ENCODE data around the gene GRK1.

The GRK1 gene

DNA sequence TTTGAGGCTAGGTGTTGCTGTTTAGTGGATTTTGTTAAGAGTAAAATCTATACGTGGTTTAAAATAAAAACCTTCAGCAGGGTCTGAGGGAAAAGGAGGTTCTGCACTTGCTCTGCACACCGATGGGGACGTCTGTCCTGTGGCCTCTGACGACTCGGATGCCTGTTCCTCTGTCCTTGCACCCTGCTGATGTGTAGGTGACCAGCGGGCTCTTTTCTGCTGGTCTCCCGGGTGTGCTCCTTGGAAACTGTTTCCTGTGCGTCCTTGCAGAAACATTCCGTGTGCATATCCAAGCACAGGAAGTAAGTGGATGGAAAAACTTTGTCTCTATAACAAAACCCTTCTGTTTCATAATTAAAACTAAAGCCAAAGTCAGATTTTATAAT lies 12.9 kb upstream of the GRK1 start:
- no peak for DNase-seq (ENCODE audit: low read depth, low spot score)
- in situ Hi-C loops (cut with HindIII; ENCODE audit: low sequenced_read_pairs) = no loop called here
- TF ChIP-seq, protein P1, sequence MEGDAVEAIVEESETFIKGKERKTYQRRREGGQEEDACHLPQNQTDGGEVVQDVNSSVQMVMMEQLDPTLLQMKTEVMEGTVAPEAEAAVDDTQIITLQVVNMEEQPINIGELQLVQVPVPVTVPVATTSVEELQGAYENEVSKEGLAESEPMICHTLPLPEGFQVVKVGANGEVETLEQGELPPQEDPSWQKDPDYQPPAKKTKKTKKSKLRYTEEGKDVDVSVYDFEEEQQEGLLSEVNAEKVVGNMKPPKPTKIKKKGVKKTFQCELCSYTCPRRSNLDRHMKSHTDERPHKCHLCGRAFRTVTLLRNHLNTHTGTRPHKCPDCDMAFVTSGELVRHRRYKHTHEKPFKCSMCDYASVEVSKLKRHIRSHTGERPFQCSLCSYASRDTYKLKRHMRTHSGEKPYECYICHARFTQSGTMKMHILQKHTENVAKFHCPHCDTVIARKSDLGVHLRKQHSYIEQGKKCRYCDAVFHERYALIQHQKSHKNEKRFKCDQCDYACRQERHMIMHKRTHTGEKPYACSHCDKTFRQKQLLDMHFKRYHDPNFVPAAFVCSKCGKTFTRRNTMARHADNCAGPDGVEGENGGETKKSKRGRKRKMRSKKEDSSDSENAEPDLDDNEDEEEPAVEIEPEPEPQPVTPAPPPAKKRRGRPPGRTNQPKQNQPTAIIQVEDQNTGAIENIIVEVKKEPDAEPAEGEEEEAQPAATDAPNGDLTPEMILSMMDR (IDR thresholded peaks at IDR 0.05; ENCODE audit: low read depth, low read length) = no peak
- no peak overlapping the region for H3K4me3 ChIP-seq (ENCODE audit: low read depth, low read length)

DNA sequence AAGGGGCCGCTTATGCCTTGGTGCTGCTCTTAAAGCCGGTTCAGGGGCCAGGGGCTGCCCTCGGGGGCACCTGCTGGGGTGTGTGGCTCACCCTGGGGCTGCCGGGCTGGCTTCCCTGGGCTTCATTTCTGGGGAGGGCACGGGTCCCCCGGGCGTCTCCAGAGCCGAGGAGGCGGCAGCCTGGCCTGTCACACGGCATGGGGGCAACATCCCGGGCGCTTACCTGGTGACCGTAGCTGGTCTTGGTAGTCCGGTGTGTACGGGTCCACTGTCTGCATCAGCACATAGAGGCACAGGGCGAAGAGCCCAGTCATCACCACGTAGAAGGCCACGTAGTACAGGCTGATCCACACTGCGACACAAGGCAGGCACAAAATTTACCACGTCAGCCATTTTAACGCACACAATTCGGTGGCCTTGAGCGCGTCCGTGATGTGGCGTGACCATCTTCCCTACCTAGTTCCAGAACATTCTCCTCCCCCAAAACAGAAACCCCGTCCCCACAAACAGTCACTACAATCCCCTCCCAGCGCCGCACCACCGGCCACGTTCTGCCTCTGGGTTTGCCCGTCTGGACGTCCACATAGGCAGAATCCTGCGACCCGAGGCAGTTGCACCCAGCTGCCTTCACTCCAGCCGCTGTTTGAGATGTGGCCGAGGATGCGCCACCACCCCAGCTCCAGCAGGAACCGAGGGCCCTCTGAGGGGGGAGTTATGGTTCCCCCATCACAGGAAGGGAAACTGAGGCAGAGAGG lies 12.3 kb upstream of the GRK1 start:
- no peak for DNase-seq (ENCODE audit: low read depth, low spot score)
- in situ Hi-C loops (cut with HindIII; ENCODE audit: low sequenced_read_pairs) = no loop called here
- TF ChIP-seq, protein P1 (IDR thresholded peaks at IDR 0.05; ENCODE audit: low read depth, low read length) = no peak
- no peak overlapping the region for H3K4me3 ChIP-seq (ENCODE audit: low read depth, low read length)

DNA sequence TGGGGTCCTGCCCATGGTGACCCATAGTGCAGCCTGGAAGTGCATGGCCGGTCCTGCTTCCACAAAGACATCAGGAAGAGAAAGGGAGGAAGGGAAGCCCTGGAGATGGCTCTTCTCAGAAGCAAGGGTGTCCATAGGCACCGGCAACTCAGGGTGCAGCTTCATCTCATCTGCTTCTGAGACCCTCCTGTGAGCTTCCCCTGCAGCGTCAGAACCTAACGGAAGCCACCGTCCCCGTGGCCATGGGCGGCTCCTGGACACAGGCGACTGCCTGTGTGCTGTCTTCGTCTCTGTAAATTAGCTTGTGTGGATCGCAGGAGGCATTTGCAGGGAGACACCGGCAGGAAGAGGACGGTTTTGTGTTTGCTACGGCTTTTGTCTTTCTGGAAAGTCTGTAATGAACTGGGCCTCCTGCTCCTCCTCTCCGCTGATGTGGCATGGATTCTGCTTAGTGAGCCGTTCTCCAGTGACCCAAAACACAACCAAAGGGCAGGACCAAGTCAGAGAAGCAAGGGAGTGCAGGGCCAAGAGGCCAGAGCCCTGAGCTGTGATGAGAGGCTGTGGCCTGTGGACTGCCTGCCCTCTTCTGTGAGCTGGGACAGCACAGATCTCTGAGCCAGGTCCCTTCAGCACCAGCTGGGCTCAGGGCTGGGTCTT lies 11.5 kb upstream of the GRK1 start:
- in situ Hi-C loops (cut with HindIII; ENCODE audit: low sequenced_read_pairs) = no loop called here
- no peak overlapping the region for H3K4me3 ChIP-seq (ENCODE audit: low read depth, low read length)
- TF ChIP-seq, protein P1 (IDR thresholded peaks at IDR 0.05; ENCODE audit: low read depth, low read length) = no peak
- no peak for DNase-seq (ENCODE audit: low read depth, low spot score)

DNA sequence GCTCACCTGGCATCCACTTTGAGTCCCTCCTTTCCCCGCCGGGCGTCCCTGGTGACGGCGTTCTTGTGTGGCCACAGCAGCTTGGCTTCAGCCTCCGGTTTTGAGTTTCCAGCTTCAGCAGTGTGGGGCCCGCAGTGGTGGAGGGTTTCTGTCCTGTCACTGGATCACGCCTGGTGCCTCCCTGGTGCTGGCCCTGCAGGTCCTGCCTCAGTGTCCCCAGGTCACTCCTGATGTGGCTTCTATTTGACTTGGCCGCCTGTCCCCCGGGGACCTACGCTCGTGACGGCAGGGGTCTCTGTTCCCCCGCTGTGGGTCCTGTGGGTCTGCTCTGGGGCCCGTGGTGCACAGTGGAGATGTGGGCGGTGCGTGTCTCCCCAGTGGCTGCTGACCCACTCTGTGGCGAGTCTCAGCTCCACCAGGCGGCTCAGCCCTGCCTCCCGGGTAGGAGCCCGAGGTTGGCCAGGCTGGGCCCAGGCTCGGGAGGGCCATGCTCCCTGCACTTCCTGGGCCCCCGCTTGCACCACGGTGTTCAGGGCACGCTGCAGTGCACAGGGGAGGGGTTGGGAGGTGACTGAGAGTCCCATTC lies 10.9 kb upstream of the GRK1 start:
- DNase-seq (ENCODE audit: low read depth, low spot score) = no peak
- H3K4me3 ChIP-seq (ENCODE audit: low read depth, low read length) = no peak overlapping the region
- in situ Hi-C loops (cut with HindIII; ENCODE audit: low sequenced_read_pairs) = no loop called here
- TF ChIP-seq, protein P1 (IDR thresholded peaks at IDR 0.05; ENCODE audit: low read depth, low read length) = no peak

DNA sequence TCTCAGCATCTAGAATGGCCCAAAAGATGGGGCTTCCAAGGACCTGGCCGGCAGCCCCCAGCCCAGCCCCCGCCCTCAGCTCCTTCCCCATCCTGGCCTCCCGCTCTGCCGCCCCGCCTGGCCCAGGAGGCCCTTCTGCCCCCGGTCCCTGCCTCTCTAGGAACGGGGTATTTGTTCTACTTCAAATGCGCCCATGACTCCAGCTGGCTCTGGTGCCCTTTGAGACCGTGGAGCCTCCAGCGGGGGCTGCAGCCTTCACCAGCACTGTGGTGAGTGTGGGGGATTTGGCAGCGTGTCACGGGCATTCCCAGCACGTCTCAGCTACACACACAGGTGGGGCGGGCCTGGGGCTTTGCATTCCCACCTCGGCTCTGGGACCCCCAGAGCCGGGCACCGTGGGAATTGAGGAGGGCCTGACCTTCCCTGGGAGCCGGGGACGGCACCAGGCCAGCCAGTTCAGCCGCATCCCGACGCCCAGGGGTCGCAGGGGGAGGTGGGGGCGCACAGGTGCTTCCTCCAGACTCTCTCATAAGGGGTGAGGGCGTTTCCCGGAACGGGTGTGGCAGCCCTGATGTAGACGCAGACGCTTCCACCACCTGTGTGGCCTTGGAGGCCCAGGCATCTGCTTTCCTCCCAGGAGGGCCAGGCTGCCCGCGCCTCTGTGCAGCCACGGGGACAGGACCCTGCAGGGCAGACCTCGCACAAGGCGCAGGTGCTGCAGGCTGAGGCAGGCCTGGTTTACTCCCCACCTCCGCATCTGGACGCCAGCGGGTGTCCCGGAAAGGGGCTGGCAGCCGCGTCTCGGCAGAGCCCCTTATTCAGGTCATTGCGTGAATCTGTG lies 10.0 kb upstream of the GRK1 start:
- DNase-seq (ENCODE audit: low read depth, low spot score) = no peak
- in situ Hi-C loops (cut with HindIII; ENCODE audit: low sequenced_read_pairs) = no loop called here
- H3K4me3 ChIP-seq (ENCODE audit: low read depth, low read length) = no peak overlapping the region
- TF ChIP-seq, protein P1 (IDR thresholded peaks at IDR 0.05; ENCODE audit: low read depth, low read length) = no peak

All from astrocyte of the spinal cord (primary cell).